RWPE2 (cell line): ENCODE measurements around the gene PROK2.

Experiments
- ATAC-seq: fragments of 200-7000 bp; cut with Tn5 transposase; 3 replicates; pipeline ENCODE4 v1.9.1; 2021; ENCODE audit warnings: low read depth
- DNase-seq: peaks from one replicate; pipeline ENCODE4 v3.0.0-alpha.2; 2020; ENCODE audit warnings: low spot score
- H3K27ac ChIP-seq: fragments of 450-650 bp; 2 replicates; pipeline ENCODE4 v1.5.1; 2017; ENCODE audit warnings: mild to moderate bottlenecking; ENCODE audit not compliant: poor library complexity, severe bottlenecking
- H3K27me3 ChIP-seq: fragments of 250-450 bp; sonication (Bioruptor Pico); 2 replicates; pipeline ENCODE4 v1.5.1; 2021; ENCODE audit warnings: mild to moderate bottlenecking, moderate library complexity; ENCODE audit not compliant: insufficient read depth, poor library complexity, severe bottlenecking
- H3K36me3 ChIP-seq: fragments of 250-450 bp; sonication (Bioruptor Pico); 2 replicates; pipeline ENCODE4 v1.5.1; 2020; ENCODE audit warnings: low read depth, mild to moderate bottlenecking, moderate library complexity
- H3K4me1 ChIP-seq: fragments of 250-450 bp; sonication (Bioruptor Pico); 2 replicates; pipeline ENCODE4 v1.5.1; 2021; ENCODE audit warnings: mild to moderate bottlenecking, moderate library complexity; ENCODE audit not compliant: insufficient read depth, poor library complexity, severe bottlenecking
- H3K4me3 ChIP-seq: fragments of 250-450 bp; sonication (Bioruptor Pico); 2 replicates; pipeline ENCODE4 v1.5.1; 2021; ENCODE audit warnings: mild to moderate bottlenecking, moderate library complexity; ENCODE audit not compliant: severe bottlenecking
- H3K9me3 ChIP-seq: fragments of 250-450 bp; sonication (Bioruptor Pico); 2 replicates; pipeline ENCODE4 v1.5.1; 2021; ENCODE audit warnings: mild to moderate bottlenecking, moderate library complexity; ENCODE audit not compliant: severe bottlenecking
- TF ChIP-seq, protein P1 (sequence below): fragments of 450-650 bp; IDR thresholded peaks from one replicate; pipeline ENCODE4 v1.5.1; 2017; ENCODE audit warnings: mild to moderate bottlenecking, moderate library complexity; ENCODE audit not compliant: poor library complexity, severe bottlenecking

Gene PROK2

DNA sequence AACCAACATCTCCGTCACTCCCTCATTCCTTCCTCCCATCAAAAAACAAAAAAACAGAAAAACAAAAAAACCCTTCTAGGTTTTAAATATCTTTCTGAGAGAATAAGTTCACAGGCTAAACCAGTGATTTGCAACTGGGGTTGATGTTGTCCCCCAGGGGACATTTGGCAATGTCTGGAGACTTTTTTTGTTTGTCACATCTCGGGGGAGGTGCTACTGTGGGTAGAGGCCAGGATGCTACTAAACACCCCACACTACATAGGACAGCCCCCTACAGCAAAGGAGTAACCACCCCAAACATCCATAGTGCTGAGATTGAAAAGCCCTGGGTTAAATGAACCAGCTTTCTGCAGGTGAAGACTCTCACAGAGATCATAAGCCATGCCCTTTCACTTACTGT is 17.0 kb upstream of the PROK2 start:
- H3K27ac ChIP-seq, result no peak overlapping the region
- H3K36me3 ChIP-seq, result no peaks in the 10 kb centered on the region
- no peaks in the 10 kb centered on the region for H3K9me3 ChIP-seq
- no peaks in the 10 kb centered on the region for H3K4me1 ChIP-seq
- no peak overlapping the region for H3K4me3 ChIP-seq
- TF ChIP-seq, protein P1, sequence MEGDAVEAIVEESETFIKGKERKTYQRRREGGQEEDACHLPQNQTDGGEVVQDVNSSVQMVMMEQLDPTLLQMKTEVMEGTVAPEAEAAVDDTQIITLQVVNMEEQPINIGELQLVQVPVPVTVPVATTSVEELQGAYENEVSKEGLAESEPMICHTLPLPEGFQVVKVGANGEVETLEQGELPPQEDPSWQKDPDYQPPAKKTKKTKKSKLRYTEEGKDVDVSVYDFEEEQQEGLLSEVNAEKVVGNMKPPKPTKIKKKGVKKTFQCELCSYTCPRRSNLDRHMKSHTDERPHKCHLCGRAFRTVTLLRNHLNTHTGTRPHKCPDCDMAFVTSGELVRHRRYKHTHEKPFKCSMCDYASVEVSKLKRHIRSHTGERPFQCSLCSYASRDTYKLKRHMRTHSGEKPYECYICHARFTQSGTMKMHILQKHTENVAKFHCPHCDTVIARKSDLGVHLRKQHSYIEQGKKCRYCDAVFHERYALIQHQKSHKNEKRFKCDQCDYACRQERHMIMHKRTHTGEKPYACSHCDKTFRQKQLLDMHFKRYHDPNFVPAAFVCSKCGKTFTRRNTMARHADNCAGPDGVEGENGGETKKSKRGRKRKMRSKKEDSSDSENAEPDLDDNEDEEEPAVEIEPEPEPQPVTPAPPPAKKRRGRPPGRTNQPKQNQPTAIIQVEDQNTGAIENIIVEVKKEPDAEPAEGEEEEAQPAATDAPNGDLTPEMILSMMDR, result no peak
- ATAC-seq, result no peak
- no peak for DNase-seq
- peaks cover 29% of the 10 kb centered on the region for H3K27me3 ChIP-seq

DNA sequence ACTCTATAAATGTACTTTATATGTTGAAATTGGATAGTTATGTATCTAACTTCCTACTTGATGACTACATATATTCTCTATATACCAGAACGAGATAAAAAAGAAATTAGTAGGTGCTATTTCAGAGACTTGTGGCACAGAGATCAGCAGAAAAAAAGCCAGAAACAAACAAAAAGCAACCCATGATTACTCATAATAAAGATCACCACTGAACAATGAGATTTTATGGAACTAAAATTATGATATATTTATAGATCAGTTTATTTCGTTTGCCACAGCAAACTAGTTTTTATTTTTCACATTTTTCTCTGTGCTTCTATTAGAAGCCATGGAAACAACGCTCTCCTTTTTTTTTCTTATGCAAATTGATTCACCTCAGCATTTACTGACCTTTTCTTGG is 15.1 kb upstream of the PROK2 start:
- TF ChIP-seq, protein P1, result no peak
- peaks cover 34% of the 10 kb centered on the region for H3K27me3 ChIP-seq
- no peak overlapping the region for H3K27ac ChIP-seq
- H3K4me3 ChIP-seq, result no peak overlapping the region
- no peak for DNase-seq
- H3K36me3 ChIP-seq, result no peaks in the 10 kb centered on the region
- no peak for ATAC-seq
- H3K9me3 ChIP-seq, result no peaks in the 10 kb centered on the region
- no peaks in the 10 kb centered on the region for H3K4me1 ChIP-seq

DNA sequence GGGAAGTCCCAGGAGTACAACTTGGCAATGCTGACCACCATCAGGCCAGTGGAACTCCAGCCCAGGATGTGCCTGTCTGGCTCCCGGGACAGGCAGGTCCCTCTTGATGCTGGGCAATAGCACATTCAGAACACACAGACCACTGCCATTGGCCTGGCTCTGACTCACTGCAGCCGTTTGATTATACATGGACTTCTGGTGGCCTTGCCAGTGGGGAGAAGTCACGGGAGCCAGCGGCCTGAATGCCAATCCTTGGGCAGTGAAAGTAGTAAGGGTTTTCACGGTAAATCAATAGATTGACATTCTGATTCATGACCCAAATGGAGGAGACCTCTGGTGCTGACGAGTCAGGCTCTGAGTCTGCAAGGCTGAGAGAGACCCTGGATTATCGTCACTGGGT is 12.5 kb upstream of the PROK2 start:
- Histone ChIP-seq H3K9me3 (no peaks in the 10 kb centered on the region), H3K4me1 (no peaks in the 10 kb centered on the region), H3K36me3 (no peaks in the 10 kb centered on the region), H3K27me3 (peaks cover 44% of the 10 kb centered on the region), H3K27ac (no peak overlapping the region), H3K4me3 (no peak overlapping the region)
- TF ChIP-seq, protein P1, result no peak
- ATAC-seq (no peak), DNase-seq (no peak)

DNA sequence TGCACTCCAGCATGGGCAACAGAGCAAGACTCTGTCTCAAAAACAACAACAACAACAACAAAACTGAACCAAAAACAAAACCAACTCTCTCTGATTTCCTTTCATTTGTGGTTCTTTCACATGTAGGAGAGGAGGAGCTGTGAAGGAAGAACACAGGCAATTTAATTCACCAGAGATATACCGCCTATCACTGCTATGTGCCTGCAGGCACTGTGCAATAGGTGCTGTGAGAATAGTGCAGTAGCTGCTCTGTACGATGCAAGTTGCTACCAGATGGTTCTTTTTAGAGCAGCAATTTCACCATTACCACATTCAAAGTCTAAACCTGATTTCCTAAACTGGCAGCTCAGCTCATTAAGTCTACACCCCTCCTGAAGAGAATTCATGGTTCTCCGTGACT is 11.3 kb upstream of the PROK2 start:
- no peak for ATAC-seq
- TF ChIP-seq, protein P1, result no peak
- no peaks in the 10 kb centered on the region for H3K4me1 ChIP-seq
- H3K27ac ChIP-seq, result no peak overlapping the region
- no peaks in the 10 kb centered on the region for H3K9me3 ChIP-seq
- no peaks in the 10 kb centered on the region for H3K36me3 ChIP-seq
- no peak for DNase-seq
- no peak overlapping the region for H3K4me3 ChIP-seq
- H3K27me3 ChIP-seq, result peaks cover 39% of the 10 kb centered on the region

DNA sequence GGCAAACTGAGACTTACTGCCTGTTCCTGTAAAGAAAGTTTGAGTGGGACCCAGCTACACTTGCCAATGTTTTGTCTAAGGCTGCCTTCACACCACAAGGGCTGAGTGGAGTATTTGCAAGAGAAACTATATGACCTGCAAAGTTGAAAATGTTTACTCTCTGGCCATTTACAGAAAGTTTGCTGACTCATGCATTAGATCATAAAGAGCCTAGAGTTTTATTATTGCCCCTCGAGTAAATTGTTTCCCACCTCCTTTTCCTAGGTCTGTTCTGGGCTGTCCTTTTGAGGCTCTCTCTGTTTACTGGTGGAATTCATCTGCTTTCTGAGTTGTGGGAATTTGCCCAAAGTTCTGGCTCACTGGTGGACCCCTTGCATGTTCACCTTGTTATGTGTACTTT is 6.7 kb upstream of the PROK2 start:
- TF ChIP-seq, protein P1, result no peak
- DNase-seq (no peak), ATAC-seq (no peak)
- Histone ChIP-seq H3K27me3 (peaks cover 24% of the 10 kb centered on the region), H3K36me3 (no peaks in the 10 kb centered on the region), H3K4me1 (no peaks in the 10 kb centered on the region), H3K9me3 (no peaks in the 10 kb centered on the region), H3K27ac (no peak overlapping the region), H3K4me3 (no peak overlapping the region)
